VCaP (cell line): ENCODE results near the gene AUTS2.

Source experiments
- H3K27ac ChIP-seq: fragments of 450-650 bp; 2 replicates; pipeline ENCODE4 v1.5.1; 2017
- TF ChIP-seq, protein P1 (sequence below): fragments of 450-650 bp; conservative IDR thresholded peaks from 2 replicates; pipeline ENCODE4 v1.5.1; 2017; ENCODE audit warnings: mild to moderate bottlenecking, moderate library complexity

The AUTS2 gene

GRCh38 chr7:69598081-69598486 lies at the start of gene AUTS2:
TSS of gene AUTS2 (plus strand) at chr7:69598475. CDS start at chr7:69599654, 1,179 bp downstream.
- H3K27ac ChIP-seq = peak within 1 kb of the TSS; percentile 87
- TF ChIP-seq, protein P1, sequence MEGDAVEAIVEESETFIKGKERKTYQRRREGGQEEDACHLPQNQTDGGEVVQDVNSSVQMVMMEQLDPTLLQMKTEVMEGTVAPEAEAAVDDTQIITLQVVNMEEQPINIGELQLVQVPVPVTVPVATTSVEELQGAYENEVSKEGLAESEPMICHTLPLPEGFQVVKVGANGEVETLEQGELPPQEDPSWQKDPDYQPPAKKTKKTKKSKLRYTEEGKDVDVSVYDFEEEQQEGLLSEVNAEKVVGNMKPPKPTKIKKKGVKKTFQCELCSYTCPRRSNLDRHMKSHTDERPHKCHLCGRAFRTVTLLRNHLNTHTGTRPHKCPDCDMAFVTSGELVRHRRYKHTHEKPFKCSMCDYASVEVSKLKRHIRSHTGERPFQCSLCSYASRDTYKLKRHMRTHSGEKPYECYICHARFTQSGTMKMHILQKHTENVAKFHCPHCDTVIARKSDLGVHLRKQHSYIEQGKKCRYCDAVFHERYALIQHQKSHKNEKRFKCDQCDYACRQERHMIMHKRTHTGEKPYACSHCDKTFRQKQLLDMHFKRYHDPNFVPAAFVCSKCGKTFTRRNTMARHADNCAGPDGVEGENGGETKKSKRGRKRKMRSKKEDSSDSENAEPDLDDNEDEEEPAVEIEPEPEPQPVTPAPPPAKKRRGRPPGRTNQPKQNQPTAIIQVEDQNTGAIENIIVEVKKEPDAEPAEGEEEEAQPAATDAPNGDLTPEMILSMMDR = no peak

DNA sequence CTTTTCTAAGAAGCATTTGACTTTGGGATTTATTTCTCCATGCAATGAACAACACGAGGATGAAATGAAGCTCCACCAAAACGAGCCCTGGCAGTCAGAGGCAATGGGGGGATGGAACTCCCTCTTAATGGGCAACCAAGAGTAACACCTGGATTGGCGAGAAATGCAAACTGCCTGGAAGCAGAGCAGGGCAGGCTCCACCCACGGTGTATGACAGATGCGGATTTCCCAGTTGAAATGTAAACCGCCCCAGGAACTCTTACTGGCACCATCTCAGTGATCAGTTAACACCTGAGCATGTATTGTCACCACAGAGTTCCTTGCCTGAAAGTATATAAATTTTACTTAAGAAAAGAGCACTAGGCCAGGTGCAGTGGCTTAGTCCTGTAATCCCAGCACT lies 47.3 kb upstream of the AUTS2 start:
- H3K27ac ChIP-seq = no peak overlapping the region
- TF ChIP-seq, protein P1 = no peak

DNA sequence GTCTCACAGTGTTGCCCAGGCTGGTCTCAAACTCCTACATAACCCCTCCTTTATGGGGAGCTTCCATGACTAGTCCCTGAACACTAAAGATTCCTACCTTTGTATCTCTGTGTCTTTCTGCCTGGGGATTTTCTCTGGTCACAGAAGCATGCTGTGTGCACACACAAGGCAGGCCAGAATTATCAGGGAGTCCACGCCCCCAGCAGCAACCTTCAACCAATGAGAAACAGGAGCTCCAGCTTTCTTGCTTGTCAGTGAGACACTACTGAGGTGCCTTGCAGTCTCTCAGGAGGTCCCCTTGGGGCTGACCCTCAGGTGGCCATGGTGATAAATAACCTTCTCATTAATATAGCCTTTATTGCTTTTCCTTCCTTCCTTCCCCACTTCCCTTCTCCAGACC lies 45.1 kb upstream of the AUTS2 start:
- TF ChIP-seq, protein P1 = no peak
- no peak overlapping the region for H3K27ac ChIP-seq

DNA sequence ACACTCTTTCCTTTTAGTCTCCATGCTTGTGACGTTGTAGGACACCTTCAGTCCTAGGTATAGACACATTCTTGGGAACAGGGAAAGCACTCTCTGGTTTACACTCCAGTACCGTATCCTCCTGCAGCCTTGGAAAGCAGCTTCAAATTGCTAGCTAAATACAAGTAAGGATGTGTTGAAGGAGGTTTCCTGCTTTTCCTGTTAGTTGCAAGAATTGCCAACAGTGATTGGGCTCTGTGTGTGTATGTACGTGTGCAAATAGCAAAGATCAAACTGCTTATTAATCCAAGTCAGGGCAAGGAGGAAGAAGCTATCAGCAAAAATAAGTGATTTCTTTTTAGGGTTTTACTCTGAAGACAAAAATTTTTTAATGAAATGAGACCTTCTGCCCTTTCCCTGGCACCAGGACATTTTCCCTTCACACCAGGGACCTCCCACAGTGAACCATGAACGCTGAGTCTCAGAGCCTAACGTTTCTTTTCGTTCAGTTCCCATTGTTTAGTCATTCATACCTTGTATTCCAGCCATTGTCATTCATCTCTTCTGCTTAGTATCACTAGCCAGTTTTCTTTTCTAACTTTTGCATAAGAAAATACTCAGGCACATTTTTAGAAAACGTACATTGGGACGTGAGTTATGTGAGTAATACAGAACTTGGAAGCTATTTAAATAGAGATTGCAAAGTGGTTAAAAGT lies 36.9 kb upstream of the AUTS2 start:
- peak overlapping the region; percentile 60 for H3K27ac ChIP-seq
- TF ChIP-seq, protein P1 = no peak

DNA sequence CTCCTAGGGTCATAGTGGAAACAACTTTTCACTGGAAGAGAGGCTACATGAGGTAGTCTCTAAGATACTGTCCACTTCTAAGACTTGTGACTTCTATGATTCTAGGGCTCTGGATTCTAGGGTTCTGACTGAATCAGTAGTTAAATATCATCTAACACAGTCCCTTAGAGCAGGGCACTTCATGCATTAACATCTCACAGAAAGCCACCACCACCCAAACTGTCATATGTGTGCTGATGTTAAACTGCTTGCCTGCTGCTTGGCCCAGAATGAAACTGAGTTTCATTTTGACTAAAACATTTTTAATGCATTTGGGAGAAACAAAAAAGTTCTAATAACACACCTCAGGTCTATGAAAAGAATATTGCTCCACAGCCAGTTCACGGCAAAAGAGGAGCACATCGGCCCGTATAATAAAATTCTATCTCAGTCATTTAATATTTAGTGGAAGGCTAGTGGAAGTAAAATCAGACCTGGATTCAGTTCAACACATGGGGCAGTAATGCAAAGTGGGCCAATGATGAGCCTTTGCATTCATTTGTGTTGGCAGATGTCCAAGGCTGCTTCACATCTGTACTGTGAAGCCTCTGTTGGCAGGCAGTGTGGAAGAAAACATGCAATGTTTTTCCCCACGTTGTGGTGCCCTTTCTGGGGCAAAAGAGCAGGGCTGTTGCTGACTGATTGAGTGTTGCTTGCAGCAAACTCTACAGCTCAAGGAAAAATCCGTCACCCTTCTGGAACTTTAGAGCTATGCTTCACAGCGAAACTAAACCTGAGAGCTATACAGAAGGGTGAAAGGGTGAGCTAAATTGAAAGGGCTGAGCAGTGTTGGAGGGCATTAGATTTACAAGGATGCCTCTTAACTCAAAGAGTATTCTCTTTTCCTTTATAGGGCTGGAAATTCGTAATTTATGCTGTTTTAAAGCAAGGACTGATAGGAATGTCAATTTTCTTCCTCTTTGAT lies 33.5 kb upstream of the AUTS2 start:
- TF ChIP-seq, protein P1 = no peak
- H3K27ac ChIP-seq = no peak overlapping the region

DNA sequence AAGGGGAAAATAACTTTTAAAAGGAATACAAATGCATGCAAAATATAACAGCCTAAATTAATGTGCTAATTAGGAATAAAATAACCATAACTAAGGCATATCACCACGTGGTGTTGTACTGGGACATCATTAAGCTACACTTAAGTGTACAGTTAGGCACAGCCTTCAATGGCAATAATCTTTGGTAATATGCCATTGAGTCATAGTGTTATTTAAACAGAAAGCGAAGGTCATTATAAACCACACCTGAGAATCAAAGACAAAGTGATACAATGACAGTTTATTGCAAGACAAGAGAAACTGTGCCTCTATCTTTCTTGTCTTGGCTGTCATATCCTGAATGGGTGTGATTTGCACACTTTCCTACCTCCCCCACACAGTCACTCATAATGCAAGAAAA lies 30.5 kb upstream of the AUTS2 start:
- TF ChIP-seq, protein P1 = no peak
- no peak overlapping the region for H3K27ac ChIP-seq

DNA sequence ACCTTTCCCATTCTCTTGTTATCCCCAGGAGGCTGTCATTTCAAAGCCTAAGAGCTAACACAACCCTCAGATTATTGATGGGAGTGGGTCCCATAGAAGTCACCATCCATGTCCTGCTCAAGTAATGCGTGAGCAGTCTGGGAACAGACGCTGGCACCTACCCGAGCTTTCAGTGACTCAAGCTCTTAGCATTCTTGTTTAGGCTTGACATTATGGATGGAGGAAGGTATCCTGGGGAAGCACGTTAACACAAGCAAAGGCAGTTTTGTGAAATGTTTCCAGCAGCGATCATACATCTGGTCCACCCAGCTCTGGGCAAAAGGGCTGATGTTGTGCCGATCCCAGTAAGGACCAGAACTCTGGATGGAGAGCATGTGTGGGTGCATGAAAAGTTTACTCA lies 30.0 kb upstream of the AUTS2 start:
- TF ChIP-seq, protein P1 = no peak
- H3K27ac ChIP-seq = no peak overlapping the region
